Inflammatory macrophage treated with lipopolysaccharide for 4 hours (primary cell): ENCODE data around the gene ATP2C1.
"Not testable (repeated sequence)": the region's sequence is repeated elsewhere in the genome, so short reads cannot be mapped to it uniquely, and the experiment has no call there.

Experiments
- DNase-seq: peaks from one replicate; pipeline ENCODE4 v3.0.0-alpha.2; 2020

Gene ATP2C1

GRCh38 chr3:130939753-130940152 is 45.9 kb downstream of the ATP2C1 start:
- no peak for DNase-seq

- DNase-seq, result no peak
These were observed 47.9 kb downstream of the ATP2C1 start for GRCh38 chr3:130941793-130942192.

- no peak for DNase-seq
These were observed 53.0 kb downstream of the ATP2C1 start for GRCh38 chr3:130946882-130947281.

- DNase-seq, result no peak
These were observed 54.3 kb downstream of the ATP2C1 start for GRCh38 chr3:130948001-130948773.

- DNase-seq, result no peak
These were observed 55.0 kb downstream of the ATP2C1 start for GRCh38 chr3:130948929-130949328.

- DNase-seq, result no peak
These were observed 56.2 kb downstream of the ATP2C1 start for GRCh38 chr3:130950124-130950523.

GRCh38 chr3:130950641-130951040 is 56.8 kb downstream of the ATP2C1 start:
- DNase-seq, result no peak

GRCh38 chr3:130955481-130955880 is 61.6 kb downstream of the ATP2C1 start:
- DNase-seq, result no peak

GRCh38 chr3:130956281-130956680 is 62.4 kb downstream of the ATP2C1 start:
- DNase-seq, result no peak

GRCh38 chr3:130956721-130957120 is 62.8 kb downstream of the ATP2C1 start:
- no peak for DNase-seq

GRCh38 chr3:130960139-130960795 is 66.4 kb downstream of the ATP2C1 start:
- DNase-seq, result no peak

GRCh38 chr3:130961458-130961857 is 67.6 kb downstream of the ATP2C1 start:
- no peak for DNase-seq

GRCh38 chr3:130963444-130963843 is 69.6 kb downstream of the ATP2C1 start:
- no peak for DNase-seq

- peak; percentile 86 for DNase-seq
These were observed 70.0 kb downstream of the ATP2C1 start for GRCh38 chr3:130963878-130964277.

- DNase-seq, result no peak
These were observed 73.4 kb downstream of the ATP2C1 start for GRCh38 chr3:130967281-130967680.

- DNase-seq, result no peak
These were observed 74.3 kb downstream of the ATP2C1 start for GRCh38 chr3:130968221-130968620.

GRCh38 chr3:130969621-130970020 is 75.7 kb downstream of the ATP2C1 start:
- DNase-seq, result no peak

- peak; percentile 43 for DNase-seq
These were observed 77.3 kb downstream of the ATP2C1 start for GRCh38 chr3:130971208-130971607.

GRCh38 chr3:130972592-130972991 is 78.7 kb downstream of the ATP2C1 start:
- DNase-seq, result not testable (repeated sequence)

GRCh38 chr3:130973406-130973805 is 79.5 kb downstream of the ATP2C1 start:
- DNase-seq, result no peak

GRCh38 chr3:130974201-130974600 is 80.3 kb downstream of the ATP2C1 start:
- no peak for DNase-seq

GRCh38 chr3:130975251-130975650 is 81.4 kb downstream of the ATP2C1 start:
- no peak for DNase-seq

GRCh38 chr3:130976706-130977105 is 82.8 kb downstream of the ATP2C1 start:
- no peak for DNase-seq

GRCh38 chr3:130979117-130979516 is 85.2 kb downstream of the ATP2C1 start:
- no peak for DNase-seq

GRCh38 chr3:130981469-130981868 is 87.6 kb downstream of the ATP2C1 start:
- DNase-seq, result no peak
